ENCODE data around the gene SELENOH.

Gene SELENOH

GRCh38 chr11:57742087-57742452 is 779 bp downstream of the SELENOH start:
- TF ChIP-seq TSHZ2 (CRISPR knock-in tag; IDR thresholded peaks at IDR 0.05) = no peak
- no peak for TF ChIP-seq TCF4 (CRISPR knock-in tag; IDR thresholded peaks at IDR 0.05; ENCODE audit: borderline replicate concordance)
- no peak for TF ChIP-seq ESRRG (CRISPR knock-in tag; IDR thresholded peaks at IDR 0.05)
- no peak for TF ChIP-seq PATZ1 (CRISPR knock-in tag; IDR thresholded peaks at IDR 0.05; ENCODE audit: borderline replicate concordance)
- no peak for TF ChIP-seq SNAI2 (CRISPR knock-in tag; IDR thresholded peaks at IDR 0.05)
- TF ChIP-seq ZNF565 (CRISPR knock-in tag; conservative IDR thresholded peaks at IDR 0.05; ENCODE audit: low read depth) = no peak
- no peak for TF ChIP-seq ZC3H10 (CRISPR knock-in tag; IDR thresholded peaks at IDR 0.05)
- TF ChIP-seq CSDC2 (CRISPR knock-in tag; IDR thresholded peaks at IDR 0.05) = no peak
- no peak for ATAC-seq

GRCh38 chr11:57744357-57744756 is 3.1 kb downstream of the SELENOH start:
- TF ChIP-seq SNAI2 (CRISPR knock-in tag; IDR thresholded peaks at IDR 0.05) (no peak), PPARA (CRISPR knock-in tag; IDR thresholded peaks at IDR 0.05; ENCODE audit: borderline replicate concordance) (no peak), ZFP30 (CRISPR knock-in tag; IDR thresholded peaks at IDR 0.05) (no peak), OSR1 (CRISPR knock-in tag; IDR thresholded peaks at IDR 0.05) (no peak), ZNF565 (CRISPR knock-in tag; conservative IDR thresholded peaks at IDR 0.05; ENCODE audit: low read depth) (no peak), ARNTL (CRISPR knock-in tag; IDR thresholded peaks at IDR 0.05; ENCODE audit: borderline replicate concordance, low read depth) (no peak), BACH2 (CRISPR knock-in tag; IDR thresholded peaks at IDR 0.05; ENCODE audit: borderline replicate concordance) (no peak), TCF4 (CRISPR knock-in tag; IDR thresholded peaks at IDR 0.05; ENCODE audit: borderline replicate concordance) (no peak), ESRRG (CRISPR knock-in tag; IDR thresholded peaks at IDR 0.05) (no peak), PATZ1 (CRISPR knock-in tag; IDR thresholded peaks at IDR 0.05; ENCODE audit: borderline replicate concordance) (no peak), ZNF70 (CRISPR knock-in tag; IDR thresholded peaks at IDR 0.05) (no peak), ZNF8 (CRISPR knock-in tag; IDR thresholded peaks at IDR 0.05) (no peak), TOX (CRISPR knock-in tag; IDR thresholded peaks at IDR 0.05; ENCODE audit: borderline replicate concordance) (no peak), TSHZ2 (CRISPR knock-in tag; IDR thresholded peaks at IDR 0.05) (no peak), CREB5 (CRISPR knock-in tag; IDR thresholded peaks at IDR 0.05; ENCODE audit: low read depth) (no peak), ISL1 (CRISPR knock-in tag; IDR thresholded peaks at IDR 0.05) (no peak)
- no peak for ATAC-seq

GRCh38 chr11:57745206-57745605 is 3.9 kb downstream of the SELENOH start:
- ATAC-seq = no peak
- TF ChIP-seq TCF4 (CRISPR knock-in tag; IDR thresholded peaks at IDR 0.05; ENCODE audit: borderline replicate concordance) (no peak), ZFP3 (CRISPR knock-in tag; IDR thresholded peaks at IDR 0.05) (no peak), ARNTL (CRISPR knock-in tag; IDR thresholded peaks at IDR 0.05; ENCODE audit: borderline replicate concordance, low read depth) (no peak), GLIS3 (CRISPR knock-in tag; IDR thresholded peaks at IDR 0.05) (no peak), ZNF8 (CRISPR knock-in tag; IDR thresholded peaks at IDR 0.05) (no peak), PPARA (CRISPR knock-in tag; IDR thresholded peaks at IDR 0.05; ENCODE audit: borderline replicate concordance) (no peak), RARB (CRISPR knock-in tag; IDR thresholded peaks at IDR 0.05) (no peak), ISL1 (CRISPR knock-in tag; IDR thresholded peaks at IDR 0.05) (no peak), ZC3H10 (CRISPR knock-in tag; IDR thresholded peaks at IDR 0.05) (no peak), ESRRG (CRISPR knock-in tag; IDR thresholded peaks at IDR 0.05) (no peak), PATZ1 (CRISPR knock-in tag; IDR thresholded peaks at IDR 0.05; ENCODE audit: borderline replicate concordance) (no peak), TSHZ2 (CRISPR knock-in tag; IDR thresholded peaks at IDR 0.05) (no peak), TOX (CRISPR knock-in tag; IDR thresholded peaks at IDR 0.05; ENCODE audit: borderline replicate concordance) (no peak)

Measured in SK-N-SH treated with all-trans-retinoic acid at 6 μM for 48 hours (cell line).